Stimulated activated CD8-positive, alpha-beta memory T cell treated with anti-CD3 and anti-CD28 coated beads, Interleukin-2, amount 100 ng/mL, for 1 hour (primary cell): ENCODE measurements around the gene DLG2.

Source experiments
- DNase-seq, 2 donors: peaks; one replicate each; pipeline ENCODE4 v3.0.0-alpha.2; 2020; ENCODE audit warnings: low read depth in 2 of 2

Gene DLG2

DNA sequence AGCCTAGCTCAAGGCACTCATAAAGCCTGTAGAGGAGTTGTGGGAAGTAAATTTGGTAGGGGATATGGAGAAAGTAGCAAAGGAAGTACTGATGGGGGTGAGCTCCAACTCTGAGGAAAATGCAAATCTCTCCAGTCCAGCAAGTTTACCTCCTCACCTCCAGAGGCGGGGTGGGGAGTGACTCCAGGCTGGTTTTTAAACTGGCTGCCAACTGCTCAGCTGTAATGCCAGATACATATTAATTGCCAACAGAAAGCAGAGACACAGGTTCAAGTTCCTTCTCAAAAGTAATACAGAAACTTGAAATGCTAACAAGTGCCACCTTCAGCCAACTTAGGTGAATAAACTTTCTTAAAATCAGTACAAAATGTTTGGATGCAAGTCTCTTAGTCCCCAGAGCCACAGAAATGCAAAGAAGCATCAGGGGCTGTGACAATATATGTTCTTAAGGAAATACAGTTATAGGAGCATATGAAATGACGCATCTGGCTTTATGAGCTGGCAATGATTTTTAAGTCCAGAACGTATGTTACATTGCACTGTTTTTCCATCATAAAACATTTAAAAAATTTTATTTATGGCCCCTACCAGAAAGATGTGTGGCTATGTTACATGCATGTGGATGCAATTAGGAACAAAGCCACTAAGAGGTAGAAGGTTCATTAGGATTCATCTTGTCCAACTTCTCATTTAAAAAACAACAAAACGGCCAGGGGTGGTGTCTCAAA, 1904.6 kb downstream of the DLG2 start:
- no peak for DNase-seq

DNA sequence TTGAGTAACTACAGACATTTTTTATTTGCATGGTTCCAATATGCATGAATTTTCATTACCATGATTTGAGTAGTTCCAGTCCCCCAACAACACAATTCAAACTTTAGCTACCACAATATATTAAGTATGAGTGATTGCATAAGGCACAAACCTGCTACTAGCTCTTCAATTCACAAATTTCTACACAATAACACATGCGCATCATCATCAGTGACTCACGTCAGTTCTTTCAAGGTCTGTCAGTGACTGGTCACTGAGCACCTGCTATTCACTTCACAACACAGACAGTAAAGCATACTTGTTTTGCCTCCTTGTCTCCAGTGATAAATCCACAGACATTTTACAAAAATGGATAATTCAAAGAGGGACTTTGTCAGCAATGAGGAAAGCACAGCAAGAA, 1905.9 kb downstream of the DLG2 start:
- DNase-seq = no peak

DNA sequence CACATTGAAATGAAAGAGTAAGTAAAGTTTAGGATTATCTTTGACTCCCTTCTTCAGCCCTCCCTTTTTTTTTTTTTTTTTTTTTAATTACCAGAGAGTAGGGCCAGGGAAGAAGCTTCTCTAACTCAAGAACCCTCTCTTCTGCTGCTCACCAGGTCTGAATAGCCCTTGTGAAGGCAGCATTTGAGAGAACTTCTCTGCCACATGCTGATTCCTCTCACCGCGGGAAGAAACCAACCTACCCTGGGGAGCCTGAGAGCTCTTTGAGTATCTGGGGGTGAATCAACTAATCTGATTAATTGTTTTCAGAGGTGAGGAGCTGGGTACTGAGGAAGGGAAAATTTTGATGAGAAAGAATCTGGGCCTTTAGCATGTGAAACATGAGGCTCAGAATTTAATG, 1906.5 kb downstream of the DLG2 start:
- DNase-seq = no peak

DNA sequence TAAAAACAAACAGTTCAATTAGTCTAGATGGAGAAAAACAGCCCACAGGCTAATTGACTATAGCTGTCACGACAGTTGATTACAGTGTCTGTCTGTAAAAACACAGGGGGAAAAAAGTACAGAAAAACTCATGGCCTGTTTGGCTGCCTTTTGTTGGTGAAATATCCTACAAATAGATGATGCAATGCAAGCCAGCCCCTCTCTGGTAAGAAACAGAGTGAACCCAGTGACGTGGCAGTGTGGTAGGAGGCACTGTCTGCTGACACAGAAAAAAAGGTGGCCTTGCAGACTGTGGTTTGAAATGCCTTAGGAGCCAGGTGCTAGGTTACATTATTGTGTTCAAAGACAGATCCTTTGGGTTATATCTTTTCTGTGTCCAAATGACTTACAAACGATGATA, 1909.6 kb downstream of the DLG2 start:
- no peak for DNase-seq

DNA sequence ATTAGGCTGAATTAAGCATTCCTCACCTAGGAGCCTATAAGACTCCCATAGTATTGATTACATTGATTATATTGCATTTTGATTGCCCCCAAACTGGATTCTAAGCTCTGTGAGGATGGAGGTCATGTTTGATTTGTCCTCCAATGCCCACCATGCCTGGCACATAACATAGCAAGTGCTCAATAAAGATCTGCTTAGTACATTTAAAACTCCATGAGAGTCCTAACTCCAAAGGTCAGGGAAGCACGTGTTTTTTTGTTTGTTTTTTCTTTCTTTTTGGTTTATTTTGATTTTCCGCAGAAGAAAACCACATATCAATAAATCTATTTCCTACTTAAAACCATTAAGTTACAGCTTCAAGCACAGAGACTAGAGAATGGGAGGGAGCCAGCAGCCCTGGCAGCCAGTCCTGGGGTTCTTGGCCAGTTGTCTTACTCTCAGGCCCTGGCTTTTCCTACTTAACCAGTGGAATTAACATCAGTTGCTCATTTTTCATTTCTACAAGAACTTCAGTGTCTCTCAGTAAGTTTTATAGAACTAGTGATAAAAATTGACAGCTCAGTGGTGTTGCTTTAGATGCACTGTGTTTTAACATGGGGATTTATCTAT, 1911.1 kb downstream of the DLG2 start:
- no peak for DNase-seq

DNA sequence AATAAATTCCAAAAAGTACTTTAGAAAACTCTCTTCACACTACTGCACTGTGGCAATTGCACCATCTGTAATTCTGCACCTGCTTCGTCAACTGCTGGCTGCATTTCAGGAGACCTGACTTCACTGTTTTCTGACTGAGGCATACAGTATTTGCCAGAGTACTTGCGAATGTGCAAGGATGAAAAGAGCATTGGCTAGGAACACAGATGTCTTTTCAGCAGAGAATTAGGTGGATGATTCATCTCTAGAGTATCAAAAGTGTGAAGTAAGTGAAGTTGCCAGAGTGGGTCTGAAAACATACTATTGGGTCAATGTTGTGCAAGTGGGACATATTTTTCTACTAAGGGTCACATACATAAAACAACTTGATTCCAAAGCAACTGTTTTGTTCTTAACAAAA, 1913.4 kb downstream of the DLG2 start:
- DNase-seq = no peak

DNA sequence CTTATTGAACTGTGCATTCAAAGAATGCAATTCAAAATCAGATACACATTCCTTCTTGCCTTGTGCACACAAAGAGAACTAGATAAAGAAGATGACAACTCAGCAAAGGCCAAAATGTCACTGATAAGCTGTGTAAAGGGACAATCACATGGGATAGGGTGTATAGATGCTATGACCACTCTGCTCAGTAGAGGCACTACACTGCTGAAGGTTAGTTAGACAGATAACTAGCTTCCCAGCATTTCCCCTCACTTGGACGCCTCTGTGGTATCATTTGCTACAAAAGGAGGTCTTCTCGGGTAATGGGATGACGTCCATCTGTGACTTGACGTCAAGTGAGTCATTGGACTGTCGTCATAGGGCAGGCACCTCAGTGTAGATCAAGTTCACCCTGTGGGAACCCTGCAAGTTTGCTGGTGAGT, 1916.0 kb downstream of the DLG2 start:
- no peak for DNase-seq

DNA sequence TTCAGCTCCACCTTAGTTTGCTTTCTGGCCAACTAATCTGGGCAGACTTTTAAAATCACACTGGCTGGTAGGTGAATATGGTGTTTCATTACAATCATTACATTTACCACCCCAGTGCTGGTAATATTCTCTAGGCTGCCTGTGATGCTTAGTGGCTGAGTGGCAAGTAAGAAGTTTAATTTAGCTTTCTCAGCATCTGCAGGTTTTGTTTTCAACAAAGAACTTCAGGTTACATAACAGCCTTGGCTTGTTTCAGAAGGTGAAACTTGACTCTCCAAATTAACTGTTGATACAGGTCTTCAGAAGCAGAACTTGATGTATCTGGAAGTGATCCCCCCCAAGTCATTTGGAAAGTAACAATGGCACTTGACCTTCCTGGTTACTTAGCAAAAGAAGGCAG, 1917.7 kb downstream of the DLG2 start:
- DNase-seq = no peak

DNA sequence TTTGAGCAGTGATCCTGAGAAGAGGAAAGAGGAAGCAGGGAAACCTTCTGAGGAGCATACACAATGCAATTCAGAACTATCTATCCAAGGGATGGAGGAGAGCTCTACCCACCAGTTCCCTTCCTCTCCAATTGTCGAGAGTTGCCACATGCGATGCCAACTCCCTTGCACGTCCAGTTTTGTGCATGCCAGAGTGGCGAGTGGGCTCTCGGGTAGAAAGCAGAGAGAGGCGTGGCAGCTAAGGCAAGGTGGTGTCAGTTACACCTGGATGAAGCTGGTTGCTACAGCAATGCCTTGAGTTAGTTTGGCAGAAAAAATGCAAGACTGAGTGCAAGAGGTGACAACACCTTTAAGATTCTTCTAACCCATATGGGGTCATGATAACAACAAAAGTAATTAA, 1920.6 kb downstream of the DLG2 start:
- no peak for DNase-seq

DNA sequence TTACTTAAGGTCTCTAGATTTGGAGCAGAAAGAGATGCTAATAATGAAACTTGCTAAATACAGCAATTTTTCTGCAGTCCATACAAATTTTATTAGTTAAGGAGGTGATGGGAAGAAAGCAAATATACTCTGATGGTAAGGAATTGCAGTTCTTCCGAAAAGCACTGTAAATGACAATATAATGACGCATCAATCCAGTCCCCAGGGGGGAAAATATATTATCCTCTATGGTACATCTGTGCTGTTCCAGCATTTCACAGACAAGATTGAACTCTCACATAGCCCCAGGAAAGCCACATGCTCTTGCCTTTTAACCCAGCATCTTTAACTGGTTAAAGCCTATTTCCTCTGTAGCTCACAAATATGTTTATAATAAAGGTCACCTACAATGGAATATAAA, 1924.3 kb downstream of the DLG2 start:
- DNase-seq = no peak

DNA sequence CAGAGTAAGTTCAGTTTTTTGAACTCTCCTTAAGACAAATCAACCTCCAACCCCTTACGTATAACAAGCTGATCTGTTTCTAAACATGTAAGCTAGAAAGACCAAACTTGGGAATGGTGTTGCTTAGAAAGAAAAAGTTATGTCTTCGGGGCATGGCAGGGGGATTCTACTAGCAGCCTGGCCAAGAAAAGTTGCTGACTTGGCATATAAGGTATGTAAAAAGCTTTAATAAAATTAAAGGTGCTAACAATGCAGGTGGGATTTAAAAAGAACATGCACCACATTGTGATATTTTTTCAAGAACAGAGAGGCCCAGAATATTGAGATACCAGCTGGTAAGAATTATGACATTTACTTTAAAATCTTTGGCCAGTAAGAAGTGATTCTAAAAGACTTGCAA, 1929.6 kb downstream of the DLG2 start:
- no peak for DNase-seq

DNA sequence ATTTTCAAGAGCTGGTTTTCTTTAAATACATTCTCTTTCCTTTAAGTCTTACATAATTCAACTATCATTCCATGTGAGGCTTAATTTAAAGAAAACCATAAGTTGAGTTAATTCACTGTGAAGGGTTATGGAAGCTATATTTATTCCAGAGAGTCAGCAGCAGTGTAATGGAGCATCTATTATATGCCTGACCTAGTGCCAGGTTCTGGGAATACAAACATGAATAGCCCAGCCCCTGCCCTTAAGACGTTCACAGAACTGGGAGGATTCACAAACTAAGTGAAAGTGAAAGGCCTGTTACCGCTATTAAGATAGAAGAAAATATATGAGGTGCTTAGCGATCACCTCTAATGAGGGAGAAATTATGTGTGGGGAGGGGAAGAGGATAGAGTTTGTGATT, 1932.1 kb downstream of the DLG2 start:
- DNase-seq = no peak

DNA sequence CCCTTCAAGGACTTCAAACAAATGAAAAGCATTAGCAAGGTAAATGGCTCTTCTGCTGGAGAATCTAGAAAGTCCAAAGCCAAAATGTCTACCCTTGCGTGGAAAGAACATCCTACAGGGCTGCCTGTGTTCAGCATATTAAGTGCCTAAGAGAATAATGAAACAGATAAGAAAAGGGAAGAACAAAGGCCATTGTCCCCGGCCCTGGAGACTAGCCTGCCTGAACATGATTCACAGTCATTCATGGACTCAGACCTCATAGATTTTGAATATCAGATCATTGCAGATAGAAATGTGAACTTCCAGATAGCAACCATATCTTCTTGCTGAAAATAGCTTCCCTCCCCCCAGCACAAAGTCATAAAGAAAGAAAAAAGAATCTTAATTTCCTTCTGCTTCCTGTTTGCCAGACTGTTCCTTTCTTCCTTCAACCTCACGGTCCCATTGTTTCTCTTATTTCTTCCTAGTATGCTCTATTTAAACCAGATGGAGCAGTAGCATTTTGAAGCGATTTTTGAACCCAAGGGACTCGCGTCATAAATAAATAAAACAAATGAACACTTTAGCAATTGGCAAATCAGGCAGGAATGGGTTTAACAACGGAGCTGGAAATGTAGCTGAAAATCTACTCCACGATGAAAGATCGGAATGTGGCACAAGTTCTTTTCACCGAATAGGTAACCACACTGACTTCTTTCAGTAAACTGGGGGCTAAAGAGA, 1932.8 kb downstream of the DLG2 start:
- DNase-seq = no peak

DNA sequence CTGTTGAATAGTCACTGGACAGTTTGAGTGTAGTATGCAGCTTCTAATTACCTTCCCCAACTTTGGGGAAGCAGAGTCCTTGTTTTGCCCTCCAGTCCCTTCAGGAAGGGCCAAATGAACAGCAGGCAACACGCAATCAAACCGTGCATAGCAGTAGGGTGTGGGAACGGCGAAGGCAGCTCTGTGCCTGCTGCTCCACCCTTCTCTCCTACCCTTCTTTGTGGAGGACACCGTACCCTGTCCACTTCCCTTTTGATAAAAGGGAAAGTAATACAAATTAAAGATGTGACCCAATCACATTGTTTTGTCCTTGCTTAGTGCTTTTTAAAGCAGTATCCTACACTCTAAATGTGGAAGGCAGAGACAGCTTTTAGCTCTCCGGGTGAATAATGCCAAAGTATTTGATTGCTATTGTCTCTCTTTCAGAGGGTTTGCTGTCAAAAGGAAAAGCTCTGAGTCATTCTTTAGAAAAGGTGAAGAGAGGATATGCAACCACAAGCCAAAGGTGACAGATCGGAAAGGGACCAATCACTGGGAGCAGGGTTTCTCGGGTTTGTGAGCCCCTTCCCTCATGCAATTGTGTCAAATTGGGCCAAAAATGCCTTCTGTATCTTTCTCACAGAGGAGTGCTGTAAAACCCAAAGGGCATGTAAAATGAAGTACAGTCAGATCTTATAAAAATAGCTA, 1933.7 kb downstream of the DLG2 start:
- no peak for DNase-seq

DNA sequence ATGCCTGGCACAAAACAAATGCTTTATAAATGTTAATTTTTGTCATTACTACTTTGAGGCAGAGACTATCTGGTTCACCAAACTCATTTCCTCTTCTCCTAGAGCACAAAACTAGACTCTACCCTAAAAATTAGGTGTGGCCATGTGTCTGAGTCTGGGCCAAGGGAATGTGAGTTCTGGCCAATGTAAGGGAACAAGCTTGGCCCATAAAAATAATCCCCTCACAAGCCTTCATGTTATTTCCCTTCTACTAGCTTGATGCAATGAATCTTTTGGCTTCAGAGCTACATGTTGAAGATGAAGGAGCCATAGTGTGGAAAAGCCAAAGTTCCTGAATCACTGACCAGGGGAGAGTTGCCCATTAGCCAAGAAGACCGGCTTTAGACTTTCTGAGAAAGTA, 1934.5 kb downstream of the DLG2 start:
- no peak for DNase-seq

DNA sequence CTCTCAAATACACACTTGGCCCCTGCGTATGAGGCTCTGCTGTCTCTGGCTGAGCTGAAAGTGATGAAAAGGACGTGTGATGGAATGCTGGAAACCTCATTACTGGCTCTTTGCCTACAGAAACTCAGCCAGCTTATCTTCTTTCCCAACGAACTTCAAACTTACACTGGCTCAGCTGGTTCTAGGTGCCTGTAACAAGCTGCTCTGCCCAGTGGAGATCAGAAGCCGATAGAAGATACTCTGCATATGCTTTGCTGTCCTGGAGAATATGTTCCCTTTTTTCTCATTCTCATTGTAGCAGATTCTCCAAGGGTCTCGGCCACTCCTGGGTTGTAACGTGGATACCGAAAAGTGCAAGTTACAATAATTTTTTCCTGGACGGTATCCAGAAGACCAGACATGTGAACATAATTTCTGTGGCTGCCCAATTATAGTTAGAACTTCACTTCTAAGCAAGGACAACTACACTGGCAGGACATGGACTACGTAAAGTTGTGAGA, 1935.6 kb downstream of the DLG2 start:
- no peak for DNase-seq

DNA sequence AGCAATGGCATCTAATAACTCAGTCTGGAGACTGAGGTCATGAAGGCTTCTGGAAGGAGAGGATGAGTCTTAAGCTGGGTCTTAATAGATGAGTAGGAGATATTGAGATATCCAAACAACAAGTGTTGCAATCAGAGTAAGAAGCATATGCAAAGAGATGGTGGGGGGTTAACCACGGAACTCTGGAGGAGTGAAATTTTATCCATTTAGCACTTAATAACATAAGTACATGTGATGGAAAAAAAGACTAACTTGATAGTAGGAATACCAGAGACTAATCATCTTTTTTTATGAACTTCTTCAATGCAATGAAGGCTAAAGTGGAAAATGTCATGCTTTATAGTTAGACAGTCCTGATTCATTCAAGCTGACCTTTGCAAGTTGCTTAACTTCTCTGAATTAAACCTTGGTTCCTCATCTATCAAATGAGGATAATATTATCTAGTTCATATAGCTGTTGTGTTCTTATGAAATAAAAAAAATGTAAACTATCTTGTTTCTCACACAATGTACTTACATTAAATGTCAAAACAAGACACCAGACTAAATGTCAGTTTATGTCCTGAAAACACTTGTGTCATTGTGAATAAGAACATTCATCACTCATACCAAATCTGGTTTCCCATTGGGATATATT, 1937.9 kb downstream of the DLG2 start:
- no peak for DNase-seq

DNA sequence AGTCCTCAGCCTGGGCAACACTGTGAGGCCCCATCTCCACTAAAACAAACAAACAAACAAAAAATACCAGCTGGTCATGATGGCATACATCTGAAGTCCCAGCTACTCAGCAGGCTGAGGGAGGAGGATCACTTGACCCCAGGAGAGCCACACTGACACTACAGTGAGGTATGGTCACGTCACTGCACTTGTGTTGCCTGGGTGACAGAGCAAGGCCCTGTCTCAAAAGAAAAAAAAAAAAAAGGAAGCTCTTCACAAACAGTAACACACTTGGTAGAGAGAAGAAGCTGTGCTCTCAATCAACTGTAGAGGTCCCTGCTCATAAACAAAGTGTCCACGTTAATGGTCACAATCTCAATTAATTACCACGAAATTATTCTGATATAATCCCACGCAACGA, 1939.4 kb downstream of the DLG2 start:
- no peak for DNase-seq

DNA sequence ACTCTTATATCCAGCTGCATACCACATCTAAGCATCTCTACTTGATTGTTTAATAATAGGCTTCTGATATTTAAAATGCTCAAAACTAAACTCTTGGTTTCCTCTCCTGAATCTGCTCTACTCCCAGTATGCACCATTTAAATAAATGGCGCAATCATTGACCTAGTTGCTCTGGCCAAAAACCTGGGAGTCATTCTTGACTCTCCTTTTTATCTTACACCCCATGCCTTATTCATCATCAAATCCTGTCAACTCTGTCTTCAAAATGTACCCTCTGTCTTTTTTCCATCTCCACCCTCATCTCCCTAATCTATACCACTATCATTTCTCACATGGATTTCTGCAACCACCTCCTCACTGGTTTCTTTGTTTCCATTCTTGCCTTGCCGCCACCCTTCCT, 1941.4 kb downstream of the DLG2 start:
- DNase-seq = no peak

DNA sequence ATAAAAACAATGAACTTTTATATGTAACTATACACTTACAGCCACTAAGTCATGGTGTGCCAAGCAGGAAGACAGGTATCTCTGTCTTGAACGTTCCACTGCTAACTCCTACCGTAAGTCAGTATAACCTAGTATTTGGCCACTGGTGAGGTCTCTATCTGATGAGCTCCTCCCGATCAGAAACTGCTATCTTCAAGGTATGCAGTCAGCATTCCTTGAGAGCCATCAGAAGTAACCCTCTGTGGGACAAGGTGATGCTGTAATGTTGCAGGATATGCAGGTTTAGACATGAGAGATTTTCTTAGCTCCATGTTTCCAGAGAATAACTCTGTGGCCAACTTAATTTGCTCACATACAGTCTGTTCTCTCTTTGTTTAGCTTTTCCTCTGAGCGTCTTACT, 1943.1 kb downstream of the DLG2 start:
- no peak for DNase-seq

DNA sequence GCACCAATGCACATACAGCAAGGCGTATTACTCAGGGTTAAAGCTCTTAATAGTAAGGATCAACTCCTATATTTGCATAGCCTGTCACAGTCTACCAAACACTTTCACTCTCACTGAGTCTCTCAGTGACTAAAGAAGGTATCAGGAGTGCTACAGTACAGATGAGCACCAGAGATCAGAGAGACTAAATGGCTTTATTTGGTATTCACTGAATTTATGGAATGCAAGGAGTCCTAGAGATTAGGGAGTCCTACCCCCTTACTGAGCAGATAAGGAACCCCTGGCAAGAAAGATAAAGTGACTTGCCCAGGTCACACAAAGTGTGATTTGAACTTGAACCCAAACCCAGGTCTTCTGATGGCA, 1944.6 kb downstream of the DLG2 start:
- DNase-seq = no peak
